K562 (cell line): ENCODE results near the gene ALG6. TPM values are rescaled to one million over a fixed set of nuclear protein-coding genes. Genes with fewer than 3 reads are reported as not detected.

Source experiments
- ATAC-seq: fragments of 200-7000 bp; cut with Tn5 transposase; 3 replicates; pipeline ENCODE4 v1.9.1; 2020; ENCODE audit warnings: moderate library complexity
- BruUV-seq: library from RNA; stranded (reverse); fragments of 400-500 nt; replicated peaks from 2 replicates; lab custom pipeline; 2021; lab: Mats Ljungman, UMichigan
- CTCF ChIA-PET: fragments of 300-600 bp; formaldehyde crosslinking; extraction: SDS; loops from one replicate; lab custom pipeline; 2021; ENCODE audit warnings: low intra/inter-chr PET ratio; lab: Yijun Ruan, JAX
- POLR2A ChIA-PET: fragments of 300-600, 350-650 bp; sonication (Branson Sonifier 250); formaldehyde crosslinking; extraction: SDS; loops from one replicate; lab custom pipeline; 2021; ENCODE audit warnings: antibody characterized with exemption, inconsistent platforms; lab: Yijun Ruan, JAX
- DNase-seq, 4 experiments: peaks; one replicate each; pipeline versions ENCODE4 v3.0.0 to v3.0.0-alpha.2; 2011 to 2018; ENCODE audit warnings: low spot score in 3 of 4, mixed read lengths in 3 of 4; ENCODE audit errors: extremely low read depth in 1 of 4
- FAIRE-seq: peaks from 2 replicates; lab custom pipeline; 2011; peaks lifted over from hg19 to GRCh38; lab: Jason Lieb, UNC
- H2AFZ ChIP-seq: 2 replicates; pipeline ENCODE4 v1.6.0; 2011; ENCODE audit warnings: low read depth, low read length, control low read depth, inconsistent platforms
- H3K27ac ChIP-seq: fragments of 200-600 bp; 3 replicates; pipeline ENCODE4 v1.8.0; 2011; ENCODE audit warnings: low read depth, mild to moderate bottlenecking, control low read depth, inconsistent platforms, low read length, moderate library complexity, mixed read lengths; ENCODE audit errors: extremely low read depth
- H3K27me3 ChIP-seq, 2 experiments: fragments of 300-600 bp in 1 of 2; 2 replicates in 1 of 2; 3 replicates in 1 of 2; pipeline versions ENCODE4 v1.6.0 to v1.8.0; 2011; ENCODE audit warnings: inconsistent platforms in 2 of 2, low read length in 2 of 2, mild to moderate bottlenecking in 1 of 2, mixed read lengths in 1 of 2, moderate library complexity in 1 of 2; ENCODE audit not compliant: control insufficient read depth in 2 of 2, insufficient read depth in 2 of 2
- H3K36me3 ChIP-seq: fragments of 300-600 bp; 3 replicates; pipeline ENCODE4 v1.8.0; 2011; ENCODE audit warnings: mild to moderate bottlenecking, low read length, inconsistent platforms; ENCODE audit not compliant: control insufficient read depth, insufficient read depth
- H3K4me1 ChIP-seq, 2 experiments: fragments of 200-600 bp in 1 of 2; replicated peaks in 1 of 2; 2 replicates in 1 of 2; 3 replicates in 1 of 2; pipeline versions ENCODE4 v1.5.1 to v1.8.0; 2011; ENCODE audit warnings: inconsistent platforms in 2 of 2, low read length in 2 of 2, mild to moderate bottlenecking in 1 of 2, mixed read lengths in 1 of 2, moderate library complexity in 1 of 2; ENCODE audit not compliant: control insufficient read depth in 2 of 2, insufficient read depth in 2 of 2
- H3K4me2 ChIP-seq: 2 replicates; pipeline ENCODE4 v1.6.1; 2011; ENCODE audit warnings: low read length, control low read depth, inconsistent platforms, mixed read lengths; ENCODE audit not compliant: insufficient read depth
- H3K4me3 ChIP-seq: fragments of 200-600 bp; sonication (generic), shearing (Covaris generic); 2 replicates; pipeline ENCODE4 v1.5.1; 2016; ENCODE audit warnings: control low read depth, inconsistent platforms
- H3K79me2 ChIP-seq: fragments of 200-600 bp; 3 replicates; pipeline ENCODE4 v1.8.0; 2011; ENCODE audit warnings: low read length, inconsistent platforms; ENCODE audit not compliant: control insufficient read depth, insufficient read depth
- H3K9ac ChIP-seq, 2 experiments: 2 replicates each; pipeline versions ENCODE4 v1.6.0 to v1.6.1; 2011; ENCODE audit warnings: low read depth in 2 of 2, low read length in 2 of 2, control low read depth in 1 of 2, inconsistent platforms in 1 of 2, mild to moderate bottlenecking in 1 of 2, mixed read lengths in 1 of 2; ENCODE audit not compliant: insufficient read depth in 1 of 2
- H3K9me1 ChIP-seq: one replicate; pipeline ENCODE4 v1.6.0; 2011; ENCODE audit warnings: inconsistent platforms, mild to moderate bottlenecking, low read length, moderate library complexity; ENCODE audit not compliant: control insufficient read depth, insufficient read depth
- H3K9me3 ChIP-seq: replicated peaks from 2 replicates; pipeline ENCODE4 v1.5.1; 2011; ENCODE audit warnings: low read depth, low read length, inconsistent platforms; ENCODE audit not compliant: control insufficient read depth, insufficient read depth
- H4K20me1 ChIP-seq: replicated peaks from 2 replicates; pipeline ENCODE4 v1.6.1; 2011; ENCODE audit warnings: low read length, inconsistent platforms, mixed read lengths; ENCODE audit not compliant: control insufficient read depth, insufficient read depth
- CHD4 ChIP-seq: fragments of 200-600 bp; sonication (generic); IDR thresholded peaks from 3 replicates; pipeline ENCODE4 v1.6.1; 2012; ENCODE audit warnings: low read depth, mild to moderate bottlenecking, mixed read lengths, low read length, inconsistent platforms; ENCODE audit not compliant: insufficient read depth, insufficient replicate concordance, poor library complexity, severe bottlenecking
- CLOCK ChIP-seq: fragments of 250-450 bp; sonication (Bioruptor Pico); IDR thresholded peaks from 2 replicates; pipeline ENCODE4 v1.4.0; 2020; ENCODE audit warnings: mild to moderate bottlenecking, moderate library complexity, borderline replicate concordance
- EGR1 ChIP-seq: fragments of 450-650 bp; conservative IDR thresholded peaks from 2 replicates; pipeline ENCODE4 v1.6.1; 2017; ENCODE audit warnings: mild to moderate bottlenecking
- KLF16 ChIP-seq: IDR thresholded peaks from 2 replicates; pipeline ENCODE4 v1.6.1; 2016; ENCODE audit warnings: antibody characterized with exemption
- POLR2AphosphoS2 ChIP-seq: IDR thresholded peaks from 2 replicates; pipeline ENCODE4 v1.6.1; 2012; ENCODE audit warnings: low read length, improper control_type of control experiment
- POLR2B ChIP-seq: fragments of 450-650 bp; IDR thresholded peaks from 2 replicates; pipeline ENCODE4 v1.6.1; 2018; ENCODE audit warnings: low read depth; ENCODE audit not compliant: partially characterized antibody
- SIN3B ChIP-seq: fragments of 450-650 bp; IDR thresholded peaks from 2 replicates; pipeline ENCODE4 v1.6.1; 2017; ENCODE audit warnings: low read depth, mild to moderate bottlenecking, moderate library complexity
- SMAD1 ChIP-seq: fragments of 150-350 bp; IDR thresholded peaks from 2 replicates; pipeline ENCODE4 v1.6.1; 2014; ENCODE audit warnings: low read length, low read depth; ENCODE audit not compliant: partially characterized antibody
- SMARCC2 ChIP-seq: fragments of 450-650 bp; IDR thresholded peaks from 2 replicates; pipeline ENCODE4 v1.6.1; 2017; ENCODE audit warnings: antibody characterized with exemption, moderate library complexity, mild to moderate bottlenecking, low read depth
- ZFP36 ChIP-seq: fragments of 150-350 bp; IDR thresholded peaks from 2 replicates; pipeline ENCODE4 v1.6.1; 2018; ENCODE audit warnings: low read length, low read depth; ENCODE audit not compliant: partially characterized antibody
- ZNF124 ChIP-seq: sonication (generic); formaldehyde crosslinking; IDR thresholded peaks from 2 replicates; pipeline ENCODE4 v1.8.1; 2022; ENCODE audit warnings: missing genetic modification reagents
- ZNF174 ChIP-seq: fragments of 250-450 bp; sonication (Bioruptor Pico); IDR thresholded peaks from 2 replicates; pipeline ENCODE4 v1.4.0; 2020; ENCODE audit warnings: mild to moderate bottlenecking
- ZNF699 ChIP-seq: fragments of 250-450 bp; sonication (Bioruptor Pico); IDR thresholded peaks from 2 replicates; pipeline ENCODE4 v1.8.0; 2021; ENCODE audit warnings: mild to moderate bottlenecking, moderate library complexity; ENCODE audit not compliant: insufficient replicate concordance
- ZNF77 ChIP-seq: fragments of 250-450 bp; sonication (Bioruptor Pico); IDR thresholded peaks from 2 replicates; pipeline ENCODE4 v1.5.0; 2020
- WGBS: fragments of 100-300 bp; shearing (Covaris generic); methylation state at CpG from one replicate; pipeline ENCODE4 v1.1.6; 2016; ENCODE audit warnings: low coverage, mixed read lengths; ENCODE audit not compliant: insufficient coverage; ENCODE audit errors: missing lambda C conversion rate; 5-methylcytosine and 5-hydroxymethylcytosine counted together
- in situ Hi-C: fragments of 300-500 bp; cut with MboI; formaldehyde crosslinking; loops from 4 replicates; pipeline ENCODE4 v1.15.0; 2018; ENCODE audit warnings: inconsistent platforms, mixed read lengths
- intact Hi-C: fragments of 100-400 bp; cut with micrococcal nuclease; formaldehyde crosslinking; loops from 2 replicates; pipeline ENCODE4 v1.14.2; 2022
- polyA plus RNA-seq, 8 experiments: library from polyadenylated mRNA; depleted of rRNA in 4 of 8; stranded (reverse) in 5 of 8; unstranded in 3 of 8; fragments of >200 nt; fragmentation: Nextera tagmentation in 2 of 8; fragmentation: Illumina TruSeq in 1 of 8; extraction: Ambion mirVana in 2 of 8; extraction: Trizol in 1 of 8; gene quantifications; 2 replicates each; pipeline versions ENCODE4 v1.2.1 to v1.2.3, GENCODE V29; 2011 to 2014; ENCODE audit warnings: inconsistent platforms in 1 of 8, missing spikeins in 1 of 8
- total RNA-seq, 7 experiments: library from RNA; depleted of rRNA in 6 of 7; stranded (reverse); fragments of >200 nt in 6 of 7; fragmentation: Illumina TruSeq in 2 of 7; extraction: Trizol in 2 of 7; gene quantifications; 2 replicates each; pipeline versions ENCODE4 v1.2.1 to v1.2.3, GENCODE V29; 2011 to 2021; ENCODE audit warnings: low replicate concordance in 1 of 7
- TF ChIP-seq, protein P1 (sequence below): sonication (generic); IDR thresholded peaks from 2 replicates; pipeline ENCODE4 v1.6.1; 2016

The ALG6 gene
- total and polyA plus RNA-seq, 9 of the 15 experiments (the other 6 are each of a cell fraction or from before 2014, with no cell fraction given) = 14.6 to 35.7 (median 23.3) TPM

- no peak for TF ChIP-seq CHD4
- TF ChIP-seq ZNF124 (CRISPR knock-in tag) = no peak
- TF ChIP-seq EGR1 = no peak
- TF ChIP-seq, all 486 proteins: peak for 0
These were observed 39.3 kb upstream of the ALG6 start (continued) for GRCh38 chr1:63328122-63328521.

DNA sequence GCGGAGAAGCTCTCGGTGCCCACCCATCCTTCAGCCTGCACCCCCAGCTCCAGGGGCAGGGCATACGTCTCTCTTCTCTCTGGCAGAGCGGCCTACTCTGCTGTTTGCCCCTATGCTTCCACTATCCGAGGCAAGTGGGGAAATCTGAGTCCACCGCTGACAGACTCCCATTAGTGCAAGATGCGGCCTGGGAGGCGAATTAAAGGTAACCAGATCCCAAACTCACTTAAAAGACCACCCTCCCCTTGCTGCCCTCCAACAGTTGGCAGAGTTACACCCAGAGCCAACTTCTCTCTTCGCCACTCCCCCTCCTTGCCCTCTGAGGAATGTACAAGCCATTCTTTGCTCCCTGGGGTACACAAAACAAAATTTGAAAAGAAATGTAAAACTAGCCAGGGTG is 38.6 kb upstream of the ALG6 start:
- DNase-seq = no peak
- in situ Hi-C loops (no loop called here), intact Hi-C loops (loop anchor here (1.0 kb wide), 1 partner anchor 113 kb away; no protein-coding TSS in a partner anchor)
- peaks cover 4 to 20% of the 10 kb centered on the region in 2 experiments; a peak in 3 of 5 replicates for H3K4me1 ChIP-seq
- H3K79me2 ChIP-seq = no peaks in the 10 kb centered on the region
- peaks cover 34 to 48% of the 10 kb centered on the region in 2 experiments; a peak in 4 of 5 replicates for H3K27me3 ChIP-seq
- no peak overlapping the region for H3K9ac ChIP-seq
- H4K20me1 ChIP-seq = no peaks in the 10 kb centered on the region
- FAIRE-seq = no peak
- ChIA-PET CTCF (interaction anchor here (0.9 kb wide), 1 partner anchor 113 kb away, joined by 4 read pairs; no protein-coding TSS in a partner anchor), POLR2A (no interaction called here)
- ATAC-seq = no peak
- H3K4me3 ChIP-seq = no peak overlapping the region
- H3K9me3 ChIP-seq = no peaks in the 10 kb centered on the region
- BruUV-seq = no TSS peak
- no peak for TF ChIP-seq ZNF174 (CRISPR knock-in tag)
- TF ChIP-seq ZNF77 (CRISPR knock-in tag) = no peak
- TF ChIP-seq, protein P1, sequence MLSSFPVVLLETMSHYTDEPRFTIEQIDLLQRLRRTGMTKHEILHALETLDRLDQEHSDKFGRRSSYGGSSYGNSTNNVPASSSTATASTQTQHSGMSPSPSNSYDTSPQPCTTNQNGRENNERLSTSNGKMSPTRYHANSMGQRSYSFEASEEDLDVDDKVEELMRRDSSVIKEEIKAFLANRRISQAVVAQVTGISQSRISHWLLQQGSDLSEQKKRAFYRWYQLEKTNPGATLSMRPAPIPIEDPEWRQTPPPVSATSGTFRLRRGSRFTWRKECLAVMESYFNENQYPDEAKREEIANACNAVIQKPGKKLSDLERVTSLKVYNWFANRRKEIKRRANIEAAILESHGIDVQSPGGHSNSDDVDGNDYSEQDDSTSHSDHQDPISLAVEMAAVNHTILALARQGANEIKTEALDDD = no peak
- no peak for TF ChIP-seq CLOCK (CRISPR knock-in tag)
- TF ChIP-seq POLR2AphosphoS2 = no peak
- no peak for TF ChIP-seq SIN3B
- no peak for TF ChIP-seq KLF16
- no peak for TF ChIP-seq ZFP36
- no peak for TF ChIP-seq ZNF699 (CRISPR knock-in tag)
- no peak for TF ChIP-seq POLR2B
- TF ChIP-seq SMAD1 = no peak
- no peak for TF ChIP-seq SMARCC2
- H3K4me2 ChIP-seq = no peak overlapping the region
- H2AFZ ChIP-seq = no peak overlapping the region
- no peaks in the 10 kb centered on the region for H3K9me1 ChIP-seq
- H3K27ac ChIP-seq = no peak overlapping the region
- WGBS = 15% methylated on average over 5 of the region's 9 CpGs
- no peaks in the 10 kb centered on the region for H3K36me3 ChIP-seq
